Femur (tissue), 1 donor: Measurements from ENCODE around the gene SETD6.

ENCODE experiments used
- DNase-seq: peaks from one replicate; pipeline ENCODE4 v3.0.0-alpha.2; 2017

The SETD6 gene

DNA sequence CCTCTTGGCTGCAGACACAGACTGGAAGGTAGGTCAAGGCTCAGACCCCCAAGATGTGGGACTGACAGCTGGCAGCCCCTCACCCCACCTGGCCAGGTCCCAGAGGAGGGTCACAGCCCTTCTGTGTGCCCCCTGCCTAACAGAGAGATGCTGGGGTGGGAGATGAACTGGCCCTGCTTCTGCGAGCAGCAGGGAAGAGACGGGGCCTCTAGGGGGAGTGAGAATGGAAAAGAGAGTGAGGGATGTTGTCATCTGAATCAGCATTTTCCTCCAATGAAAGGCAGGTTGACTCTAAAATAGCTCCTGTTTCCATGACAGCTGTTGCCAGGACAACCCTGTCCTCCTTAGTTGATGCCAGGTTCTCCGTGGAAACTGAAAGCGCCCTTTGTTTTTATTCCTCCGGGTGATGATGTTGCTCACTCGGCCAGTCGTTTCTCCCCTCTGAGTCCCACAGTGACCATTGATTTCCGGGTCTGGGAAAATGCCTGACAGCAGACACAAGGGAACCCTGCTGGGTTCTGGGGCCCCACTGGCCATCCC is 20.3 kb upstream of the SETD6 start:
- DNase-seq, result peak; percentile 94

- no peak for DNase-seq
Measured at GRCh38 chr16:58495521-58496331, 19.6 kb upstream of the SETD6 start.

DNA sequence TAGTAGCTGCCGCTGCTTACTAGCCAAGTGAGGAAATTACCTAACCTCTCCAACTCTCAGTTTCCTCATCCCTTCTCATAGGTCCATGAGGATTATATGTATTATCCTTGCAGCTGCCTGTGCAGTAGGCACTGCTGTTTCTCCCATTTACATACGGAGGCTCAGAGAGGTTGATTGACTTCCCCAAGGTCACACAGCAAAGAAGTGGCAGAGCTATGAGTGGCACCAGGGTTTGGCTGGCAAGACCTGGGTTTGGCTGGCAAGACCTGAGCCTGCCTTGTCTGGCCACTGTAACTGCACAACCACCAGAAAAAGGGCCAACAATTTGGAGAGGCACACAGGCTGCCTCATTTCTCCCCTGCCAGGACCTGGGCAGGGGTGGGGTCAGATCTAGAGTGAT is 17.8 kb upstream of the SETD6 start:
- no peak for DNase-seq

DNA sequence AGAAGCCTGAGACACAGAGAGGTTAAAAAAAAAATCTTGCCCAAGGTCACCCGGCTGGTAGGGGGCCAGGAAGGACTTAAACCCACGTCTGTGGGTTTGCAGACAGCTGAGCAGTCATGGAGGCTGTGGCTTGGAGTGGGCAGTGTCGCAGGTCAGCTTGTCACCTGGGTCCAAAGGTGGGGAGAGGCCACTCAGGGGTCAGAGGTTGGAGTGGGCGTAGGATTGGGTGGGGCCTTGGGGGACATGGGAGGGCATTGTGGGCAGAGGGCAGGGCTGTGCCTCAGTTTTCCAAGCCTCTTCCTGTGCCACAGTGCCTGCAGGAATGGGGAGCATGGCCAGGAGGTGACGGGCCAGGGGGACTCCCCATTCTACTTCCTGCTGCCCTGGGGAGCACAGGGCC is 17.4 kb upstream of the SETD6 start:
- no peak for DNase-seq

GRCh38 chr16:58498341-58499091 is 16.8 kb upstream of the SETD6 start:
- no peak for DNase-seq

DNA sequence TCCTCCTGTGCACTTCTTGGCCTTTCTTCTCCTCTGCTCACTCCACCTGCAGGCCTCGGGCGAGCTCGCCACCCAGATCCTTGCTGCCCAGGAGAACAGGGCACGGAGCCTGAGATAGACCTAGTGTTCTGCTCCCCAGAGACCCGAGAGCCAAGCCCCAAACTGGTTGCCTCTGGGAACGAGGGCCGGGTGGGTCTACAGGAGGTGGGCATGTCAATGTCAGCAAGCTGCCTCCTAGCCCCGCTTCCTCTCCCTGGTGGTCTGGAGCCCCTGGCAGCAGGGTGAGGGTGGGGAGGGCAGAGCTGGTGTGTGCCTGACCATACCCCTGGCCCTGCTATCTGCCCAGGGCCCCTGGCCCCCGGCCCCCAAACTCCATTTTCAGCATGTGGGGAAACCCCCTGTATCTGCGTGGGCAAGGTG is 16.2 kb upstream of the SETD6 start:
- no peak for DNase-seq

DNA sequence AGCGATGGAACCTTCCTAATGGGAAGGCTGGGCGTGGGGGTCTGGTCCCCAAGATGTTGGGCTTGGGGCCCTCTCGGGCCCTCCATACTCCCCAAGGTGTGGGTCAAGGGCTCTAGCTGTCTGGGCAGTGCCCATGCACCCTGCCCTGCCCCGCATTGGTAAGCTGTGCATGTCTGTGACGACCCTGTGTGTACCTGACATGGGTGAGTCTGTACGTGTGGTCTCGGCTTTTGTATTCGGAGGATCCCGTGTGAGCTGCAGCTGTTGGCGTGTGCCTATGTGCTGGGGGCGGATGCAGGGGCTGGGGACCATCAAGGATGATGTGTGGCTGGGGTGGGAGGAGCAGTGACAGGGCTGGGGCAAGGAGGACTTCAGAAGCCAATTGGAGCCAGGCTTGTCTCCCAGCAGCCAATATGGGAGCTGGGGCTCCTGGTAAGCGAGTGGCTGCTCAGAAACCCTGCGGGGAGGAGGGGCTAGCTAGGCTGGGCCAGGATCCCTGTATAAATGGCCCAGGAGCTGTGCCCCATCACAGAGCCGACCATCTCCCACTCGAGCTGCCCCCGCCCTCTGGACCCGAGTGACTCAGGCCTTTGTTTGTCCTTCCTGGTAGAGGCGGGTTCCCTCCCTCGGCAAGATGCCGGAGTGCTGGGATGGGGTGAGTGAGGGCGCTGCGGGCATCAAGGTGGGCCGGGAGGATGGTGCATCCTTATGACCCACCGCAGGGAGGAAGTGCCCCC is 15.5 kb upstream of the SETD6 start, which contains the start of gene NDRG4:
Gene NDRG4, plus strand, starts transcription at position 529 of the 737 bp plus-strand sequence. Its CDS starts 106 bp downstream, at position 635.
- peak; percentile 87 for DNase-seq

- peak; percentile 44 for DNase-seq
Measured at GRCh38 chr16:58500430-58501241, 14.7 kb upstream of the SETD6 start.

DNA sequence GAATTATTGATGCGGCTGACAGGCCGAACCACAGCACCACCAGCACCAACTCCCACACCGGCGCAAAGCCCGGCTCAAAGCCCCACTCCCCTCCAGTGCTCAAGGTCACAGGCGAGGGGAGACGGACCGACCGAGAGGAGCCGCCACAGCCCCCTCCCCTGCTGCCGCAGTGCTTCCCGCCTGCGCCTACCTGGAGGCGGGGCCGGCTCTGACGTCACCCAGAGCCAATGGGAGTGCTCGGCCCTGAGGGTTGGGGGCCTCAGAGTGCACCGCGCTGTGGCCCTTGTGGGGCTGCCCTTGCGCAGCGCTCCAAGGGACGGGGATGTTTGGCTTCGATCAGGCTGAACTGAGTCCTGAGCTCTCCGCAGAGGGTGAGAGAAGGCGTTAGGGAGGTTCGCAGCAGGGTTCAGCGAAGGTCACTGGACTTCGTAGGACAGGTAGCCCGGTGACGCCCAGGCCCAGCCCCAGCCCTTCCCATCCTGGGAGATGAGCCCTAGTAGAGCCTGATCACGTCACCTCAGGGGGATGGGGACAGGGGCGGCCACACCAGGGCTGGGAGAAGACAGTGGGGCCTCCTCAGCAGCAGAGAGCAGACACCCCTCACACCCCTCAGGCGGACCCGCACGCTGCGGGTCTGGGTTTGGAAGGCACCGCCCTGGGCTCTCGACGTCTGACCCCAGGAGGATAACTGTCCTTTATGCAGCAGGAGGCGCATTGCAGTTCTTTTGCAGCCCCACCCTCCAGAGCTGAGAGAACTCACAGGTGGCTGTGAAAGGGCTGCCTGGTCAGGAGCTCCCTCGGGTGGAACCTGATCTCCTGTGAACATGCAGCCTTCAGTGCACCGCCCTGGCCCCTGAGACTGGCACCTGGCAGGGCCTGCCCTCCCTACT is 13.8 kb upstream of the SETD6 start:
- DNase-seq, result peak; percentile 68

DNA sequence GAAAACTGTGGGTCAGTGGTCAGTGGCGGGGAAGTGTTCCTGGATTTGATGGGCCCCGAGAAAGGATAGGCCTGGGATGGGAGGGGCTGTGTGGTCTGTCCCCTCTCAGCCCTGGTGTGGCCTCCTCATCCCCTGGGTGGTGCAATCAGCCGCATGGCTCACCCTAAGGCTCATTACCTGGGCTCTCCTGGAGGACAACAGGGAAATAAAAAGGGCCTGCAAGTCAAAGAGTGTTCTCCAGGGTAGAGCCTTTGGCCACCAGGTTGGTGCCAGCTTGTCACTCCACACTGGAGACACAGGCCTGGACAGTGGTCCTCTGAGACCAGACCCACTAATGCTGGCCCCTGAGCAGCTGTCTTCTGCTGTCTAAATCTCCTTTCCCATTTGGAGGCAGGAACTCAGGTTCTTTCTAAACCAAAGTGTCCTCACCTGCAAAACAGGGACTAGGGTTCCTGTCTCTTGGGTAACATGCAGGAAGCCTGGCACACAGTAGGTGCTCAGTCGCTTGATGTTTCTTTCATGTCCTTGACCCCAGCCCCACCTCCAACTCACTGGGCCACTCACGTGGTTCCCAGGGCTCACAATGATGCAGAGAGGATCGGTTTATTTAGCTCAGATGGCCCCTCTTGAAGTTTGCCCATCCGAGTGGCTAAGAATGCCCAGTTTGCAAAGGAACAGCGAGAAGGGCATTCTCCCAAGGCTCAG is 12.9 kb upstream of the SETD6 start:
- DNase-seq, result no peak

DNA sequence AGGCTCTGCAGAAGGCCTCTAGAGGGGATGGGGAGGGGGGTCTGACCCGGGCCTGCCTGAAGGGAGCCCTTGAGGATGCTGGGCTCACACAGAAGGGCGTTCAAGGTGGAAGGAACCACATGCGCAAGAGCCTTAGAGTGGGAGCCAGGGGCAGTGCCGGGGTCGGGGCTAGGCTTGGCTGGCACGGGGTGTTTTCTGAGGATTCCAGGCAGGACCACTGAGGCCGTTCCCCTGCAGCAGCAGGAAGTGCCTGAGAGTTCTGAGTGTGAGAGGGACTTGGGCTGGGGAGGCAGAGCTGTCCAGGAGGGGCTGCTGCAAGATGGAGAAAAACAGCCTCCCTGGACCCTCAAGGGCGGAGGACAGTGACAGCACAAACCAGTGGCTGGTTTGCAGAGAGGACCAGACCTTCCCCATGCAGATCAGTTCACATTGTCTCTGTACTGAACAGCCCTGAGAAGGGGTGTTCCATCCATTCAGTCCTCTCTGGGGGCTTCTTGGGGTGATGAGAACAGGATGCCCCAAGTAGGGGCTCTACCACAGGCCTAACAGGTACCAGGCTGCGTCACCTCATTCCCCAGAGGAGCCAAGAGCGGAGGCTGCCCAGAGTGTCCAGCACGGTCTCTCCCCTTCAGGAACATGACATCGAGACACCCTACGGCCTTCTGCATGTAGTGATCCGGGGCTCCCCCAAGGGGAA is 12.0 kb upstream of the SETD6 start:
- peak; percentile 9 for DNase-seq

GRCh38 chr16:58503863-58504688 is 11.2 kb upstream of the SETD6 start:
- DNase-seq, result no peak

DNA sequence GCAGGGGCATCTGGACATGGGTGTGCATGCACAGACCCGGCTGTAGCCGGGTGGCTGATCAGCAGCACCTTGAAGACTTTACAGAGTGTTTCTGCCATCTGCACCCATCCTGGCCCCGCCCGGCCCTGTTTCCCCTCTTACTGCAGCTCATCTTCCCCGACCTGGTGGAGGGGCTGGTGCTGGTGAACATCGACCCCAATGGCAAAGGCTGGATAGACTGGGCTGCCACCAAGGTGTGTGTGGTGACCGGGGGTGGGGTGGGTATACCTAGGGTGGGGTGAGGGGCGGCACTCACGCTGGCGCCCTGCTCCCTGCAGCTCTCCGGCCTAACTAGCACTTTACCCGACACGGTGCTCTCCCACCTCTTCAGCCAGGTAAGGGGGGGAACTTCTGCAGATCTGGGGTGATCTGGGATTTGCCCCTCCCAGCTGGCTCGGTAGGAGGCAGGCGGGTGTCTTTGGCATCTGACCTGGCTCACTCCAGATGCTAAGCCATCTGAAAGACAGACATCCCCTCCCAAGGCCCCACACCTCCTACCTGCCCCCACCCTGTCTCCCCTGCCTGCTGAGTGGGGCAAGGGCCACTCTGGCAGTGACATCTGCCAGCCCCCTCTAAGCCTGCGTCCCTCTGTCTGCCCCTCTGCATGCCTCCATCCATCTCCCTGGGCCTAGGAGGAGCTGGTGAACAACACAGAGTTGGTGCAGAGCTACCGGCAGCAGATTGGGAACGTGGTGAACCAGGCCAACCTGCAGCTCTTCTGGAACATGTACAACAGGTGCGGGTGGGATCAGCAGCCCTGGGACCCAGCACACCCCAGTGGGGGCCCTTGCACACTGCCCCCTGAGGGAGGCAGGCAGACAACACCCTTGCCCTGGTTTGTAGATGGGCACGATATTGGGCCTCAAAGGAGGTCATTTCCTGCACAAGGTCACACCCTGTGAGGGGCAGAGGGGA is 8.8 kb upstream of the SETD6 start:
- DNase-seq, result no peak

GRCh38 chr16:58507195-58507962 is 7.9 kb upstream of the SETD6 start:
- DNase-seq, result no peak

DNA sequence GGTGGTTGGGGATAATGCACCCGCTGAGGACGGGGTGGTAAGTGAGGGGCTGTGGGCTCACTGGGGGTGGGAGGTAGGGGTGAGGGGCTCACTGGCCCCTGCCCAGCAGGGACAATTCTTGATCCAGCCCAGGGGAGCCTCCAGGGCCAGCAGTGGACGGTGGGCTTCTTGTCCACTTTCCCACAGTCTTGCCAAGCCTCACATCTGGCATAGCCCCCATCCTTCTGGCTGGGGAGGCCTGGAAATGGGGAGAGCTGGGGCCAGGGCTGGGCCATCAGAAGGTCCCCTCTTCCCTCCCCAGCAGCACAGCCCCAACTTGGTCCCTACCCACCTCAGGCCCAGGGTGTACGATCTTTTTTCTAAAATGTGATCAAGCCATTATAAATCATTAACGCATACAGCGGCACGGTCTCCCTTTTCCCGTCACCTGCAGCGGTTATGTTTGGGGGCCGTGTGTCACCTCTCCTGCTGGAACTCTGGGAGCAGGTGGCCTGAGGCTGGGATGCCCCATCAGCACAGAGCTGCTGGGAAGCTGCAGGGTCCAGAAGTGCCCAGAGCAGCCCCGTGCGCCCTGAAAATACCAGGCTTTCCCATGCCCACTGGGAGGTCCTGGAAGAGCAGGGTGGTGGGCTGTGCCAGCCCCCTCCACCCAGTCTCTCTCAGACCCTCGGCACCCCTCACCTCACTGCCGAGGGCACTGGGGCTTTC is 7.2 kb upstream of the SETD6 start:
- DNase-seq, result no peak

DNA sequence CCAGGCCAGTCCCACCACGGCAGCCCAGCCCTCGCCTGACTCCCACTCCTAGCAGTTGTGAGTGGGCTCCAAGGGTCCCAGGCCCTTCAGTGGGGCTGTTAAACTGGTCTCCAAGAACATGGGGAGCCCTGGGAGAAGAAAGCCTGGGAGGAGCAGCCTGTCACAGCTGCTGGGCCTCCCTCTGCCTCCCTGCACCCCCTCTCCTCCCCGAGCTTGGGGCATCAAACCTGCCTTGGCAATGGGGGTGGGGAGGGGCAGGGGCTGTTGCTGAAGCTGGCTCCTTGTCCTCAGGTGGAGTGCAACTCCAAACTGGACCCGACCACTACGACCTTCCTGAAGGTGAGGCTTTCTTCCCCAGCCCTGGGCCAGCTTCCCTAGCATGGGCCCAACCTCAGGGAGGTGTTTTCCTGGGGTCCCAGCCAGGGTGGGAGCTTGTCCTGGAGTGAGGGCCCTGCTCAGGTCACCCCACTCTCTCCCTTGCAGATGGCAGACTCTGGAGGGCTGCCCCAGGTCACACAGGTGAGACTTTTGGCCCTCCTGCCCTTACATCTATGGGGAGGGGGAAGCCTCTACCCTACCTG is 6.6 kb upstream of the SETD6 start:
- DNase-seq, result no peak
